Large intestine (tissue), 3 donors: ENCODE data around the gene GMDS. TPM values are rescaled to one million over a fixed set of nuclear protein-coding genes. Genes with fewer than 3 reads are reported as not detected.

Source experiments
- DNase-seq, 2 donors: peaks; one replicate each; pipeline versions ENCODE4 v3.0.0 to v3.0.0-alpha.2; 2013
- H3K27ac ChIP-seq: one replicate; pipeline ENCODE4 v1.5.1; 2013; ENCODE audit warnings: low read length
- H3K27me3 ChIP-seq: 2 replicates; pipeline ENCODE4 v1.6.1; 2013; ENCODE audit warnings: low read length; ENCODE audit not compliant: control insufficient read depth, insufficient read depth
- H3K36me3 ChIP-seq: 2 replicates; pipeline ENCODE4 v1.6.1; 2013; ENCODE audit warnings: low read length; ENCODE audit not compliant: control insufficient read depth, insufficient read depth
- H3K4me1 ChIP-seq: one replicate; pipeline ENCODE4 v1.6.1; 2013; ENCODE audit warnings: low read length; ENCODE audit not compliant: control insufficient read depth, insufficient read depth
- H3K4me3 ChIP-seq: one replicate; pipeline ENCODE4 v1.5.1; 2013; ENCODE audit warnings: low read length
- H3K9me3 ChIP-seq: one replicate; pipeline ENCODE4 v1.6.1; 2013; ENCODE audit warnings: mild to moderate bottlenecking, low read depth, low read length, moderate library complexity; ENCODE audit not compliant: control insufficient read depth
- WGBS: methylation state at CpG from one replicate; pipeline ENCODE4 v1.1.5; 2013; ENCODE audit warnings: low lambda C conversion rate; ENCODE audit not compliant: insufficient coverage; 5-methylcytosine and 5-hydroxymethylcytosine counted together
- polyA plus RNA-seq: library from polyadenylated mRNA; unstranded; fragments of 120-200 nt; gene quantifications from one replicate; pipeline ENCODE4 v1.2.1, GENCODE V29; 2013

The GMDS gene
- polyA plus RNA-seq, 1 donor, result 58.9 TPM

DNA sequence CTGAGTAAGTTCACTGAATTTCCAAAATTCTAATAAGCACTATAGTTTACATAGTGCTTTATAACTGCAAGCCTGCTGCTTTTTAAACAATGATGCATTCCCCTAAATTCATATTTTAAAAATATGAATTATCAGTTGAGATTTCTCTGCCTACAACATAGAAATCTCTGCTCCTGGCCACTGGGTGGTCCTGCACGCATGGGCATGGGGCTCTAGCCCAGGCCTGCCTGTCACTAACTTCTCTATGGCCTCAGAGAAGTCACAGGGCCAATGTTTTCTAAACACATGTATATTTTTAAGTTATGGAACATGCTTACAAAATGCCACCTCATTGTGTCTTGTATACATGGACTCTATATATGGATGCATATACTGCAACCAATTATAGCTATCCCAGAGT is 424.7 kb downstream of the GMDS start:
- no peak for DNase-seq
- H3K36me3 ChIP-seq, result no peaks in the 10 kb centered on the region
- H3K9me3 ChIP-seq, result no peaks in the 10 kb centered on the region
- H3K27me3 ChIP-seq, result no peaks in the 10 kb centered on the region
- H3K27ac ChIP-seq, result no peak overlapping the region
- no peak overlapping the region for H3K4me3 ChIP-seq
- no CpG with 5 or more reads among the region's 1 CpG for WGBS
- no peaks in the 10 kb centered on the region for H3K4me1 ChIP-seq

DNA sequence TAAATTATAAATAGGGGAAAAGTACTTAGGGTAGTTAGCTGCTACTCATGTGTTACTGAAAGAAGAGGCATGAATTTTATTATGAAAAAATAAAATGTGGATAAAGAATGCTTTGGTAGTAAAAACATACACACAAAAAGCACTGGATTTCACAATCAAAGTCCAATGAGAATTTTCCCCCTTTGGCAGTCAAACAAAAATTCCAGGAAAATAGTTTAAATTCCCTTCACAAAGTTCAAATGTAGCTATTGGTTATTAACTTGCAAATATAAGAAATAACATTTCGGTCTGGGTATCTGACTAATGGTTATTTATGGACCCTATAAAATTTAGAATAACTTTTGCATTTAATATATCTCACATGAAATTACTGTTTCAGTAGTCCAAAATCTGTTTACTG is 425.2 kb downstream of the GMDS start:
- DNase-seq, result no peak
- no peaks in the 10 kb centered on the region for H3K36me3 ChIP-seq
- no peaks in the 10 kb centered on the region for H3K9me3 ChIP-seq
- no peaks in the 10 kb centered on the region for H3K4me1 ChIP-seq
- whole genome bisulfite sequencing, result 75% methylated on average over 1 of the region's 1 CpG
- no peak overlapping the region for H3K4me3 ChIP-seq
- no peaks in the 10 kb centered on the region for H3K27me3 ChIP-seq
- H3K27ac ChIP-seq, result no peak overlapping the region

DNA sequence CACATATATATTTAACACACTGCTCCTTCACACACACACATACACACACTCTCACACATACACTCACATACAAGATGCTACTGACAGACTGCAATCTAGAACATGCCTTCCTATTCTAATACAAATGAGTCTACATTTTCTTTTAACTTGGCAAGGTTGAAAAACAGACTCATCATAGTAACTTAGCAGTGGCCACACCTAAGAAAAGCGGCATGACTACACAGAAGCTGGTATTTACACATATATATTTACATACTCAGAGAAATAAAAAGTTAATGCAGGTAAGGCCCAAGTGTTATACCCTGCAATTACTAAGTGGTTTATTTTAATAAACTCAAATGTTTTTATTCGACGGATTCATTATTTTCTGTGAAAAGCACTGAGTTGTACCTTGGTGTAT is 426.4 kb downstream of the GMDS start:
- Histone ChIP-seq H3K27me3 (no peaks in the 10 kb centered on the region), H3K27ac (no peak overlapping the region), H3K4me1 (no peaks in the 10 kb centered on the region), H3K36me3 (no peaks in the 10 kb centered on the region), H3K4me3 (no peak overlapping the region), H3K9me3 (no peaks in the 10 kb centered on the region)
- no peak for DNase-seq
- 100% methylated on average over 3 of the region's 3 CpGs for WGBS

DNA sequence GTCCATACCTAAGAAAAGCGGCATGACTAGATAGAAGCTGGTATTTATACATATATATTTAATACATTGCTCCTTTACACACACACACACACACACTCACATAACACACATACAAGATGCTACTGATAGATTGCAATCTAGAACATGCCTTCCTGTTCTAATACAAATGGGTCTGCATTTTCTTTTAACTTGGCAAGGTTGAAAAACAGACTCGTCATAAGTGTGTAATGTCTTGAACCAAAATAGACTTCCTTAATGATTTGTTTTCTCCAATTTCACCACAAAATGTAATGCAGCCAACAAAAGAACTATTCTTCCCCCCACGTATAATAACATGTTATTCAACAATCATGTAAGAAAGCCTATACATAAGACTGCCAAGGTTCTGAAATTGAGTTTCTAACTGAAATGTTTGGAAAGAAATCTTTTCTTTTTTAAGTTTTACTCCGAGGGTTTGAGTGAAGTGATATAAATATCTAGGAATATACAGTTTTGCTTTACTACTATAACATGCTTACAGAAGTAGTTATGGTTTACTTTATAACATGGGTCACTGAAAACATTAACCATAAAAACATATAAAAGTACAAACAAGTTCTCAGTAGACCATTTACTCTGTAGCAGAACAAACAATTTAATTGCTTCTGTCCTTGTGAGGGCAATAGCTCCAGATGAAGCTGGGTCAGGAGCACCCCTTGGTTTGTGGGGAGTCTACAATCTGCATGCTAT is 428.2 kb downstream of the GMDS start:
- H3K27ac ChIP-seq, result no peak overlapping the region
- no peak overlapping the region for H3K4me3 ChIP-seq
- H3K27me3 ChIP-seq, result no peaks in the 10 kb centered on the region
- no peaks in the 10 kb centered on the region for H3K9me3 ChIP-seq
- no peak for DNase-seq
- no peaks in the 10 kb centered on the region for H3K4me1 ChIP-seq
- WGBS, result 80% methylated on average over 1 of the region's 4 CpGs
- H3K36me3 ChIP-seq, result no peaks in the 10 kb centered on the region

DNA sequence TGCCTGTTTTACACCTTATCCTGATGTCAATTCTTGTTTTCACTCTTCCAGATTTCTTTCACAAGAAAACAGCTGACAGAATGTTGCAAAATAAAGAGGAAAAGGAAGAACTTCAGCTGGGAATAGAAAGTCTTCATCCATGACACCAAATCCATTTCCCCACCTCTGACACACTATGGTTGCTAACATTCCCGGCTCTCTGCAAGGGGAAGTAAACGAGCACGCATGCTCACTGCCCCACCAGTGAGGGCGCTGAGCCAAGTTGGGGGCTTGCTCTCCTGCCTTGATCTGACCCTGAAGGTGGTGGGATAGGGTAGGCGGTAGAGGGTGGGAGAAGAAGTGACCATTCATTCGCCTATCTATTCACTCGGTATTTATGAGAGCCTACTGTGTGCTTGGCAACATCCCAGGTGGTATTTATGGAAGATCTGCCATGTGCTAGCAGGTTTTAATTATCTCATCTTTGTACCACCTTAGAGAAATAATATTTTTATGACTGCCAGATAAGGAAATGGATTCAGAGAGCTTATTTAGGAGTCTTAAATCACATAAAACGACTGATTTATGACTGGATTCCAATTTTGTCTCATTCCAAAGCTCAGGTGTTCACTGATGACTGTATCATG is 429.5 kb downstream of the GMDS start:
- WGBS, result 40% methylated on average over 1 of the region's 8 CpGs
- Histone ChIP-seq H3K4me1 (no peaks in the 10 kb centered on the region), H3K27me3 (no peaks in the 10 kb centered on the region), H3K9me3 (no peaks in the 10 kb centered on the region), H3K36me3 (no peaks in the 10 kb centered on the region), H3K4me3 (no peak overlapping the region), H3K27ac (no peak overlapping the region)
- no peak for DNase-seq

DNA sequence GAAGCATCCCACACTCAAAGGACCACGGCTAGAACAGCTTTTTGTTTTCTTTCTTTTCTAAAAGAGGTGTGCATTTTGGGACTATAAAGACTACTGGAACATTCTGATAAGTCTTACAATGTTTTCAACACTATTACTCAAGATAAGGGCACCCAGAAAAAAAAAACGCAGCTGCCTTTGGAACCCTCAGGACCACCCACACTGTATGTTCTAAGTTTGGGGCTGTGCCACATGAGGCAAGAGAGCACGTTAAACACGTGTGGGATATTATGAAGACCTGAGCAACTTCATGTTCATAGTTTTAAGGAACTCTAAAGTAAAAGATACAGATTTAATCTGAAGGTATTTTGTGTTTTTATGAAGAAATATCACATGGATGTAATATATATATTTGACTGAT is 431.1 kb downstream of the GMDS start:
- Histone ChIP-seq H3K4me3 (no peak overlapping the region), H3K9me3 (no peaks in the 10 kb centered on the region), H3K27ac (no peak overlapping the region), H3K4me1 (no peaks in the 10 kb centered on the region), H3K36me3 (no peaks in the 10 kb centered on the region), H3K27me3 (no peaks in the 10 kb centered on the region)
- 43% methylated on average over 1 of the region's 4 CpGs for WGBS
- no peak for DNase-seq

DNA sequence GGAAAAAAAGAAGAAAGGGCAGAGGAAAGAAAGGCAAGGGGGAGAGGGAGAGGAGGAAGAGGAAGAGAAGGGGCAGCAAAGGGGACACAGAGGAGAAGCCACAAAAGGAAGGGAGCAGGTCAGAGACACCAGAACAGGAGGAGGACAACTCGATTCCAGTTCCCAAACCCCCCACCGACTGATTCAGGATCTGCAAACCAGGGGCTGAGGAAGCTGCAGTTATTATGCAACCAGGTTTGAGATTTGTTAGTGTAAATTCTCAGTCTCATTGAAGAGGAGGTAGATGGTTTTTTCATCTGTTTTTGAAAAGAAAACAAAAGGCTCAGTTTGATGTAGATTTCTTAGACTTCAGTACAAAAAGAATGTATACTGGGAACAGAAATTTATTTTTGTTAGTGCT is 432.9 kb downstream of the GMDS start:
- H3K27ac ChIP-seq, result no peak overlapping the region
- no peak for DNase-seq
- WGBS, result no CpG with 5 or more reads among the region's 2 CpGs

DNA sequence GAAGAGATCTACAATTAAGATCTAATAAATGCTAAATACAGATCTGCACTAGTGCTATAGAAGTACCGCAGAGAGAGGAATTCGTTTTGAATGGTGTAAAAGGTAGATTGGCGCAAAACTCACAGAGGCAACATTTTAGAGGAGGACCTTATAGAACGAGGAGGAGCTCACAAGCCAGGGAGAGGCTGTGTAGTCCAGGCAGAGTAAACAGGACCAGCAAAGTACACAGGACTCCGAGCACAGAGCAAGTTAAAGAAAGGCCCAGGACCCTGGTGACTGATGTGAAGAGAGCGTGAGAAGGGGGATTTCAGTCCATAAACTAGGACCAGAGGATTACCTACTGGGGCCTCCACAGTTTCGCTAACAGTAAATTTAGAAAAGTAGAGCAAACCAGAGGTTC is 433.4 kb downstream of the GMDS start:
- H3K27ac ChIP-seq, result no peak overlapping the region
- H3K4me3 ChIP-seq, result no peak overlapping the region
- H3K9me3 ChIP-seq, result no peaks in the 10 kb centered on the region
- WGBS, result 92% methylated on average over 2 of the region's 7 CpGs
- no peaks in the 10 kb centered on the region for H3K4me1 ChIP-seq
- H3K36me3 ChIP-seq, result no peaks in the 10 kb centered on the region
- no peak for DNase-seq
- H3K27me3 ChIP-seq, result no peaks in the 10 kb centered on the region

More for the DNA sequence above, 432.9 kb downstream of the GMDS start:
- Histone ChIP-seq H3K9me3 (no peaks in the 10 kb centered on the region), H3K36me3 (no peaks in the 10 kb centered on the region), H3K4me3 (no peak overlapping the region), H3K4me1 (no peaks in the 10 kb centered on the region), H3K27me3 (no peaks in the 10 kb centered on the region)

DNA sequence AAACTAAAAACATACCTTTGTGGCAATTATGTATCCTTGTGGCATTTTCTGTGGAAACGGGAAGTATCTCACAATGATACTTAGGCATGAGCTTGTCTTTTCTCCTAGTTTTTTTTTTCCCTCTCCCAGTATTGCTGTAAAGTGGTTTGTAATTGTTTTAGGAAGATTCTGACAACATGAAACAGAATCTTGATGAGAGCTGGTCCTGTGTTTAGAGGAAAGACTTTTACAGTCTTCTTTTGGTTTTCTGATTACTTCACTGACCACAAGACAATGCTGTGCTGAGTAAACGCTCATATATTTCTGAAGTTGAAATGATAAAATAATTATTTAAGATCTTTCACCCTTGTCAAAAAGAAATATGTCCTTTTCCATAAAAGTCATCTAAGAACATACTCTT is 434.5 kb downstream of the GMDS start:
- Histone ChIP-seq H3K4me1 (no peaks in the 10 kb centered on the region), H3K27me3 (no peaks in the 10 kb centered on the region), H3K27ac (no peak overlapping the region), H3K4me3 (no peak overlapping the region), H3K9me3 (no peaks in the 10 kb centered on the region), H3K36me3 (no peaks in the 10 kb centered on the region)
- no peak for DNase-seq
- WGBS, result 88% methylated on average over 1 of the region's 2 CpGs

DNA sequence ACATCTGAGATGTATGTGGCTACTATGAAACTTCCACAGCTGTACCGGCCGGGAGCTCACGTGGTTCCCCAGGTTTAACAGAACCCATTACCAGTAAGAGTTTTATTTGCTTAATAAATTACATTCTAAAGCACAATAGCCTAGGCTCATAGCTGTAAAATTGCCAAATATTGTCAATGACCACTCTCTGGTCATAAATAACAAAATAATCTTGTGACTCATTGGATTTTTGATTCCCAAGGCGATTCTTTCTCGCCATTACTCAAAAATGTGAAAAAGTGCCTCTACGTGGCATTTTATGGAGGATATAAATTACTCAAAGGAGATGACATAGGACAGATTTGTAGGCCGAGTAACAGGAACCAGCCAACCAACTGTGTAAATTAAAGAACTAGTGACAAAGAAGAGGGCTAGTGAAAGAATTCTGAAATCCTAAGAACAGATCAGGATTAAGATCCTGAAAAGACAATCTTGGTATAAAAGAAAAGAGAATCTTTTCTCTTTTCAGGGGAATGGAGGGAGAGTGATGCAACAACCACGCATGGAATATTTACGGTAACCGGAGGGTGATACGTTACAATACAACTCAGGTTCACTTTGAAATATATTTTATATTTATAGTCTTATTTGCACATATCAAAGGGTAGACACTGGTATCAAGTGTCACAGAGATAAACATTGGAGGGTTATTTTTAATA is 436.0 kb downstream of the GMDS start:
- no peak for DNase-seq
- H3K9me3 ChIP-seq, result no peaks in the 10 kb centered on the region
- WGBS, result 80% methylated on average over 2 of the region's 11 CpGs
- H3K36me3 ChIP-seq, result no peaks in the 10 kb centered on the region
- no peak overlapping the region for H3K4me3 ChIP-seq
- H3K27ac ChIP-seq, result no peak overlapping the region
- no peaks in the 10 kb centered on the region for H3K4me1 ChIP-seq
- H3K27me3 ChIP-seq, result no peaks in the 10 kb centered on the region
